ENCODE data around the gene ADRA1B.
"Not testable (repeated sequence)": the region's sequence is repeated elsewhere in the genome, so short reads cannot be mapped to it uniquely, and the experiment has no call there.

ADRA1B gene

DNA sequence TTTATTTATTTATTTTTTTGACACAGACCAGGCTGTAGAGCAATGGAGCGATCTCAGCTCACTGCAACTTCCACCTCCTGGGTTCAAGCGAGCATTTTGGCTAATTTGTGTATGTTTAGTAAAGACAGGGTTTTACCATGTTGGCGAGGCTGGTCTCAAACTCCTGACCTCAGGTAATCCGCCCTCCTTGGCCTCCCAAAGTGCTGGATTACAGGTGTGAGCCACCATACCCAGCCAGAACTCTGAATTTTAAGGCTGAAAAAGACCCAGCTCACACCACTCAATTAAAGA lies 49.5 kb downstream of the ADRA1B start:
- DNase-seq (ENCODE audit: low read depth in 2 of 2): not testable (repeated sequence)

DNA sequence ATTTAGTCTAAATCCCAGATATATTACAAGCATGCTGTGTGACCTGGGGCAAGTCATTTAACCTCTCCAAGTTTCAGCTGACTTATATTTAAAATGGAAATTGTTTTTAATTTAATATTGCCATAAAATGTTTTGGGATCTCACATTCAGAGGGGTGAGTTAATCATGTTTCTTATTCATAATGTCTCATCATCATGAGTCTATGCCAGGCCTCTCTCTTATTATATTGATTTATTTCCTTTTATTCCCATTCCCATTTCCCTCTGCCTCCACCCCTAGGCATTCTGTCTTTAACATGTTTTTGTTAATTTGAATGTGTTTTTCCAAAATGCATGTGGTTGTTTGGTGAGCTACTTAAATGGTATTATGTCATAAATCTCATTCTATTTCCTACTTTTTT lies 53.7 kb downstream of the ADRA1B start:
- no peak for DNase-seq (ENCODE audit: low read depth in 2 of 2)

DNA sequence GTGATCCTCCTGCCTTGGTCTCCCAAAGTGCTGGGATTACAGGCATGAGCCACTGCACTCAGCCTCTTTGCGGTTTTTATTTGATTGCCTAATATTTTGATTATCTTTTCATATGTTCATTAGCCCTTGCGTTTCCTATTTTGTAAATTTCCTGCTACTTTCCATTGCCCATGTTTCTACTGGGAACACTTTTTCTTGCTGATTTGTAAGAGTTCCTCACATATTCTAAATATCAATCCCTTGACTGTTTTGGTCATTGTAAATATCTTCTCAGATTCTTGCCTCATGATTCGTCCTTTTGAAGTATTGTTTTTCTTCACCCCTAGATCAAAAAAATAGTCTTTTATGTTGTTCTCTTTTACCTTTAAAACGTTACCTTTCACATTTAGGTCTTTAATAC lies 54.8 kb downstream of the ADRA1B start:
- no peak for DNase-seq (ENCODE audit: low read depth in 2 of 2)

DNA sequence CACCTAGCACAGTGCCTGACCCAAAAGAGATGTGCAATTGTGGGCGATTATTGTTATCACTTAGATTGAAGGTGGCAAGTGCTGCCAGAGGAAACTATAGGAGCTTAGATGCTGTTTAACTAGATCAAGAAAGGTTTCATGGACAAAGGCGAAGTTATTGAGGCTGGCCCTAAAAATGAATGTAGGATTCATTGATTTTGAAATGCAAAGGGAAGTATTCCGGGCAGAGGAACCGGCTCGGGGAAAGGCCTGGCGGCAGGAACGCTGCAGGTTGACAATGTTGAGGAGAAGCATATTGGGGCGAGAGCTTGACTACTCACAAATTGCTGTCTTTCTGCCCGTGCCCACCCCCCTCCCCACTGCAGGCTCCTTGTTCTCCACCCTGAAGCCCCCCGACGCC lies 55.2 kb downstream of the ADRA1B start:
- no peak for DNase-seq (ENCODE audit: low read depth in 2 of 2)

DNA sequence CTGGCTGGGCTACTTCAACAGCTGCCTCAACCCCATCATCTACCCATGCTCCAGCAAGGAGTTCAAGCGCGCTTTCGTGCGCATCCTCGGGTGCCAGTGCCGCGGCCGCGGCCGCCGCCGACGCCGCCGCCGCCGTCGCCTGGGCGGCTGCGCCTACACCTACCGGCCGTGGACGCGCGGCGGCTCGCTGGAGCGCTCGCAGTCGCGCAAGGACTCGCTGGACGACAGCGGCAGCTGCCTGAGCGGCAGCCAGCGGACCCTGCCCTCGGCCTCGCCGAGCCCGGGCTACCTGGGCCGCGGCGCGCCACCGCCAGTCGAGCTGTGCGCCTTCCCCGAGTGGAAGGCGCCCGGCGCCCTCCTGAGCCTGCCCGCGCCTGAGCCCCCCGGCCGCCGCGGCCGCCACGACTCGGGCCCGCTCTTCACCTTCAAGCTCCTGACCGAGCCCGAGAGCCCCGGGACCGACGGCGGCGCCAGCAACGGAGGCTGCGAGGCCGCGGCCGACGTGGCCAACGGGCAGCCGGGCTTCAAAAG lies 55.7 kb downstream of the ADRA1B start:
- DNase-seq (ENCODE audit: low read depth in 2 of 2): no peak

DNA sequence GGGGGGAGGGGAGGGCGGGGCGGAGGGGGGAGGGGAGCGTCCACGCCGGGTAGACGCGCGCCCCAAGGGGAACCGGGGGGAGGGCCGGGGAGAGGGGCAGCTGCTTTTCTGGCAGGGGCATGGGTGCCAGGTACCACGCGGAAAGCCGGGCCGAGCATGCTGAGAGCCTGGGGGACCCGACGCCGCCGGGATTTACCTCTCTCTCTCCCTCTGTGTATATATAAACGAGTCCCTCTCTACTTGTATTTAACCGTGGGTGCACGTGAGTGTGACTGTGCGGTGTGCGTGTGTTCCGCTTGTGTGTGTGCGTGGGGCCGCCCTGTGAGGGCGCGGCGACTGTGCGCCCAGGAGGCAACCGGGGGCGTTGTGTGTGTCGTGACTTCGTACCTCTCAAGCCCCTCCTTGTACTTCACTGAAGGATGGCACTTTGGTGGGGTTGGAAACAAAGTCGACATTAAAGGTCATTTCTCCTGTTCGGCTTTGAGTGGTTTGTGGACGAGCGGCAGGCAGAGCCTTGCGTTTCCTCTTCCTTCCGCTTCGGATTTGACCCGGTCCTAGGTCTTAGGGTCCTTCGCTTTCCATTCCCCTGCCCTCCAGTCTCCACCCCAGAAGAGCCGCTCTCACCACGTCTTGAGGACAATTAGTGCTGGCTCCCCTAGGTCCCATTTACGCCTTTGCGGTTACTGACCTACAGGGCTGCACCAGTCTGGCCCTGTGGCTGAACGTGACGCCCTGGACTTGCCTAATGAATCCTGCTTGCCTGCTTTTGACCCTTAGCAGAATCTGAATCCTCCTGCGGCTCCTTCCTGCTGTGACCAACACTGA lies 56.5 kb downstream of the ADRA1B start:
- no peak for DNase-seq (ENCODE audit: low read depth in 2 of 2)

DNA sequence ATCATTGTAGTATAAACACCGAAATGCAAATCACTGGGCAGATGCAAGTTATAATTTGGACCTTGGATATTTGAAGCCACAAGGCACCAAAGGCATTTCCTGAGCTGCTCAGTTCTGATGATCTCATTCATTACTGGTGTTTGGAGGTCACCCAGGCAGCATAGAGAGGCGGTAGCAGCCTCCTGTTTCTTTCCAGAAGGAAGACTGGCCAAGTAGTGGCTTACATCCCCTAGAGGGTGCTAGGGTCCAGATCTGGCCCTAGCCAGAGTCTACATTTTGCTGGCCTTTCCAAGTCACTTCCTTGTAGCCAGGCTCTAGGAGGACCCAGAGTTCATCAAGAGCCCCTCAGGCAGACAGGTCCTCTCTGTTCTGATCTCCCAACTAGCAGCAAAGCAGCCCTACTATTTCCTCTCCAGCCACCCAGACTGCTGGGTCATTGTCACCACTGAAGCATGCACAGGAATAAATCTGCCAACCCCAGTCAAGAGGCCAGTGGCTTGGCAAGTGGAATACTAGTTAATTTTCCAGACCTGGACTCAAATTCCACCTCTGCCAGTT lies 59.3 kb downstream of the ADRA1B start:
- no peak for DNase-seq (ENCODE audit: low read depth in 2 of 2)

DNA sequence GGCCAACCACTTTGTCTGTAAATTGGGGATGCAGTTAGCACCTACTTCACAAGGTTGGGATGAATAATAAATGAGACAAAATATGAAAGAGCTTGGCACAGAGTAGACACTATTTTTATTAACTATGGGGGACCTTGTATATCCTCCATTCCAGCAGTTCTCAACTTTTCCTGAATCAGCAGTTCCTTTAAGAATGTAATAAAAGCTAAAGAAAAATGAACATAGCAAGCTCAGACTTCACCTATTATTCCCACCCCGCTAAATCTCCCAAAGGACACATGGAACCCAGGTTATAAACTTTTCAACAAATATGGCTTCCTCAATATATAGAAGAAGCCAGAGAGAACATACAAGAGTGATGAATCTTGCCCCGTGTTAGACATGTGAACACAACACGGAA lies 60.6 kb downstream of the ADRA1B start:
- no peak for DNase-seq (ENCODE audit: low read depth in 2 of 2)

DNA sequence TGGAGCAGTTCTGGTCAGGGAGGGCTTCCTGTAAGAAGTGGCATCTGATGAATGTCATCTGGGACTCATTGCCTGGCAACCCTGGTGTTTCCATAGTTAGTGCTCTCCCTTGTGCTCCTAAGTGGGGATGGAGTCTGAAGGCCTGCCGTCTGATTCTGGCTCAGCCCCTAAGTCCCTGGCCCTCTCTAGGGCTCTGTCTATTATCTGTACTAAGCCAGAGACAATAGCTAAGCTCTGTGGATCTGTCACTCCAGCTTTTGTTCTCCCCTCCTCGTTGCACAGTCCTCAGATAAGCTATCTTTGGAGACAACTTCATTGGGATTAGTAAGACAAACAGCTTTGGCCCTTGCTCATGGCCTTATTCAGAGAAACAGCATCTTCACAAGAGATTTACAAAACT lies 62.1 kb downstream of the ADRA1B start:
- DNase-seq (ENCODE audit: low read depth in 2 of 2): no peak

DNA sequence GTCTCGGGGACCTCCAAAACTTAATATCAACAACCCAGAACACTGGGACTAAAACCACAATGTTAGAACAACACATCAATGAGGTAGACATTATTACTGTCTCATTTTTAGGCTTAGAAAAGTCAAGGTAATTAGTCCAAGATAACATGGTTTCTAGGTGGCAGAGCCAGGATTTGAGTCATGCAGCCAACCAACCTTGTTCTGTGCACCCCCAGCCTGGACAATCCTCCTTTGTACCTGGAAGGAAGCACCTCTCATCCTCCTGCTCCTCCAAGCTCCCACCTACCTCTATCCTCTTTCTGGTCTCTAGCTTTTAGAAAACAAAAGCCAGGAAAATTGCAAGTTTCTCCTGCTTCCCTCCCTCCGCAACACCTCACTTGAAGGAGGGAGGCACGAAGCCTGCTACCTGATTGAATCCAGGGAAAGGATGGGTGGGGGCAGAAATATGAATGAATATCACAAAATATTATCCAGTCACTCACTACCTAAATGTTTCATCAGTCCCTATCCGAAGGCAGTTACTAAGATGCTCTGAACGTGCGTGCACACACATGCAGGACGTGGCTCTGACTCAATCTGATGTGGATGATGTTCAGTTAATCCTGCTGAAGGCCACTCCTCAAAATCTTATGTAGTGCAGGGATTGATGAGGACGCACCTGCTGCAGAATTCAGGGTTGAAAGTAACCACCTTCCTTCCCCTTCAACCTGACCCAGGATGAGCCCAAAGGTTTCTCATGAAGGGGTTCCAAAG lies 66.3 kb downstream of the ADRA1B start:
- no peak for DNase-seq (ENCODE audit: low read depth in 2 of 2)

DNA sequence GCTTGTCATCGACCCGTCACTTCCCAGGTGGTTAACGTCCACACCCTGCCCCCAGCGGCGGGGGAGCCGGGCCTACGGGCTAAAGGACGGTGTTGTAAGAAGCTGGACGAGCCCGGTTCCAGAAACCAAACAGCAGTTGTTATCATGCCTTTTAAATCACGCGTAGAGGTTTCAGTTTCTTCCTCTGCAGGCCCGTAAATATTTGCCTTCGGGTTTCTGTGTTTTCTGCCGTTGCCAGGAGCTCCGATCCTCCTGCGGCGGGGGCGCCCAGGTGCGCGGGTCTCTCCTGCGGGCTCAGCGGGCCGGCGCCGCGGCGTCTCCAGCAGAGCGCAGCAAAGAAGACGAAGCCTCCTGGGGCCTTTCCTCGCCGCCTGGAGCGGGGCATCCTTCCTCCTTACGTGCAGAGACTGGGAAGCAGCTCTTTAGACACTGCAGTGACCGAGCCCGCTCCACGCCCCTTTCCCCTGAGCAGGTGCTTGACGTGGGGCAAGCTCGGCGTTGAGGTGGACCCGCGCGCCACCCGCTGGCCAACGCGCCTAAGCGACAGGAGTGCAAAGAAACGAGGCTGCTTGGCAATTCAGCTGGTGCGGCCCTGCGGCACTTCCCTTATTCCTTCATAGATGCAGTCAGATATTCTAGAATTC lies 70.9 kb downstream of the ADRA1B start:
- peak; percentile 50 to 60 for DNase-seq (ENCODE audit: low read depth in 2 of 2)

DNA sequence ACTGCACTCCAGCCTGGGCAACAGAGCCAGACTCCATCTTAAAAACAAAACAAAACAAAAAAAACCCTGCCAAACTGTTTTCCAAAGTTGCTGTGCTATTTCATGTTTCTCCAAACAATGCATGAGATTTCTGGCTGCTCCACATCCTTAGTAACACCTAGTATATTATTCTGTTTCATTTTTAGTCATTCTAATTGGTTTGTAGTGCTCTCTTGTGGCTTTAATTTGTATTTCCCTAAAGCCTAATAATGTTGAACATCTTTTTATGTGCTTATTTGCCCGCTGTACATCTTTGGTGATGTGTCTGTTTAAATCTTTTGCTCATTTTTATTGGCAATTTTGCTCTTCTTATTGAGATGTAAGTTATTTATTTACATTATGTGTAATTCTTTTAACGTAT lies 74.2 kb downstream of the ADRA1B start:
- no peak for DNase-seq (ENCODE audit: low read depth in 2 of 2)

DNA sequence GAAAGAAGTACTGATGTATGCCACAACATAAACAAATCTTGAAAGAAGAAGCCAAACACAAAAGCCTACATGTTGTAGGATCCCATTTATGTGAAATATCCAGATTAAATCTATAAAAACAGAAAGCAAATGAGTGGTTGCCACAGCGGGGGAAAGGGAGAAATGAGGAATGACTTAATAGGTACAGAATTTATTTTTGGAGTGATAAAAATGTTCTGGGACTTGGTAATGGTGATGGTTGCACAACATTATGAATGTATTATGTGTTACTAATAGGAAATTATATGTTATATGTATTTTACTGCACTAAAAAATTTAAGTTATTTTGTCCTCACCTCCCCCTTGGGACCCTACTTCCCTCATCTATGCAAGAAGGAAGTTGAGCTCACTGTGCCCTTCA lies 76.3 kb downstream of the ADRA1B start:
- DNase-seq (ENCODE audit: low read depth in 2 of 2): no peak

DNA sequence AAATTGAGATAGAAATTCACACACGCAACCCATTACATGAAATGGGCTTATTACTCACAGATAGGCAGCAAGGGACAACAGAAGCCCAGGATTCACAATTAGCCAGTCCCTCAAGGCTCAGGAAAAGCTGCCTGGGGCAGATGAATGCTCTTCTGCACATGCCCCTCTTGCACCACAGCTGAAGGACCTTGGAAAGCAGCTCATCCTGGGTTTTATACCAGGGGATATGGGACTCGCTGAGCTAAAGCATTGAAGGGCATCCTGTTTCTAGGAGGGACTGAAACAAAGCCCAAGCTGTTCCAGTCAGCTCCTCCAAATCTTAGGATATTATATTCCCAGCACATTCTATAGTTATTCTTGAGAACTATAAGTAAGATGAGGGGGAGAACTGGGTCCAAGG lies 76.9 kb downstream of the ADRA1B start:
- DNase-seq (ENCODE audit: low read depth in 2 of 2): no peak

DNA sequence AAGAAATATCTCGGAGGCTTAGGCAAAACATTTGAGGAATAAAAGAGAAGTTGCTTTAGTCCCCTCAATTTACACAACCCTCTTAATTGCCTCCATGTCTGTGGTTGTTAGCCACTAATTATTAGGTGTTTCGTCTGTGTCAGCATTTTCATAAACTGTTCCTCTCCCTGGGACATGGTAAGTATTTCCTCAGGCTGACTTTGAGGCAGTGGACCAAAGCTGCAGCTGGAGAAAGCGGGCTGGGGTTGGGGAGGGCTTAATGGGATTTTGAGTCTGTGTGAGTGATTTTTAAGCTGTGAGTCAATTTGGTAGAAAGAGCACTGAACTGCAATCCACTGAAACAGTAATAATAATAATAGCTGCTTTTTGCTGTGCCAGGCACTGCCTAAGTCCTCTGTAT lies 79.6 kb downstream of the ADRA1B start:
- DNase-seq (ENCODE audit: low read depth in 2 of 2): no peak

DNA sequence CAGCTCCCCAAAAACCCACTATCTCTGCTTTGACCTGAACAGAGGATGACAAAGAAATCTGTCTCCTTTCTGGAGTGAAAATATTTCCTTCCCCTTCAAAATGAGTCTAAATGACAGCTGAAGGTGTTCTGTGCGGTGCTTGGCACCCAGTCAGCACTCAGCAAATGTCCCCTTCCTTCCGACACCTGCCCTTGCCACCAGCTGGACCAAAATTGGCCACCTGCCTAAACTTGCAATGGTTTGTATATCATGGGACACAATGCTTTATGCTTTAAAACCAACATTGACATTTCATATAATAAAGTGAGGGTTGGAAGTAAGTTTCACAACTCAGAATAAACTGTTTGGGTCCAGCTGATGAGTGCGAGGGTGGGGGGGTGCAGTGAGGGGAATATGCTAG lies 85.2 kb downstream of the ADRA1B start:
- no peak for DNase-seq (ENCODE audit: low read depth in 2 of 2)

DNA sequence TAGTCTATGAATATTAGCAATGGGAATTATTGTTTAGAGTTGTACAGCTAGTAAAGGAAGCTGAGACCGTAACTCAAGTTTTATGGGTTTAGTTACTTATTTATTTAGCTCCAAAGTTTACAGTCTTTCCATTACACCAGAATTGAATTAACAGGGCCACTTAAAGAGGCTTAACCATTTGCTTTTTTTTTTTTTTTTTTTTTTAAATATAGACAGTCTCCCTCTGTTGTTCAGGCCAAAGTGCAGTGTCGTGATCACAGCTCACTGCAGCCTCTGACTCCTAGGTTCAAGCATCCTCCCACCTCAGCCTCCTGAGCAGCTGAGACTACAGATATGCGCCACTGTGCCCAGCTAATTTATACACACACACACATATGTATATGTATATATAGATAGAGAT lies 91.2 kb downstream of the ADRA1B start:
- no peak for DNase-seq (ENCODE audit: low read depth in 2 of 2)

DNA sequence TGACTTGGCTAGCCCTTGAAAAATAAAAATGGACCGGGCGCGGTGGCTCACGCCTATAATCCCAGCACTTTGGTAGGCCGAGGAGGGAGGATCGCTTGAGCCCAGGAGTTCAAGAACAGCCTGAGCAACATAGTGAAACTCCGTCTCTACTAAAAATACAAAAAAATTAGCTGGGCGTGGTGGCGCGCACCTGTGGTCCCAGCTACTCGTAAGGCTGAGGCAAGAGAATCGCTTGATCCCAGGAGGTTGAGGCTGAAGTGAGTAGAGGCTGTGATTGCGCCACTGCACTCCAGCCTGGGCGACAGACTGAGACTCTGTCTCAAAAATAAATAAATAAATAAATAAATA lies 92.2 kb downstream of the ADRA1B start:
- not testable (repeated sequence) for DNase-seq (ENCODE audit: low read depth in 2 of 2)

DNA sequence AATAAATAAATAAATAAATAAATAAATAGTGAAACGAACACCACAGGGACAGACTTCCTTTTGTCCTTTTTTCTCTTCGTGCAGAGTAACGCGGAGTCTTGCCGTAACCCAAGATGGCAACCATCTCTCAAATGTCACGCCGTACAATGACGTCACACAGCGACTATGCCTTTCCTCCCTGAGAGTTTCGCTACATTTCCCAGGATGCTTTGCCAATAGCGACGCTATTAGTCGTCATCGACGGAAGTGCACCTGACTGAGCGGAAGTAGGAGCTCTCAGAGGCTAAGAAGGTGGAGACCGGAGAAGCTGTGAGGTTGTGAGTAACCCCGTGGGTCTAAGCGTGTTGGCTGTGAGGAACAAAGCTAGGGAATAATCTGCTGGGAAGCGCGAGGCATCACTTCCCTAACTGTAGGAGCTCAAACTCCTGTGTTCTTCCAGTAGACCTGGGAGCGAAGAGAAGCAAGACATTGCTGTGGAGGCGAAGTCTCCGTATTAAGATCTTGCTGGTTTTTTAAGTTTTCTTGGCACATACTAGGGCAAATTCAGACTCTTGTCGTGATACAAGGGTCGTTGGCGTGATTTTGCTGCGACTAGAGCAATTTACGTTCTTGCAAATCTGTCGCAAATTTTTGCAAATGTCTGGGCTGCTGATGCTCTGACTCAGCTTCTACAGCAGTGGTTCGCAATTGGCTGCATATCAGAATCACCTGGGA lies 92.8 kb downstream of the ADRA1B start, which contains the start of gene TTC1:
TSS of gene TTC1 (plus strand) at position 263 of the 714 bp plus-strand sequence. CDS start 1,390 bp downstream, outside the sequence.
- peak; percentile 83 to 95 for DNase-seq (ENCODE audit: low read depth in 2 of 2)

DNA sequence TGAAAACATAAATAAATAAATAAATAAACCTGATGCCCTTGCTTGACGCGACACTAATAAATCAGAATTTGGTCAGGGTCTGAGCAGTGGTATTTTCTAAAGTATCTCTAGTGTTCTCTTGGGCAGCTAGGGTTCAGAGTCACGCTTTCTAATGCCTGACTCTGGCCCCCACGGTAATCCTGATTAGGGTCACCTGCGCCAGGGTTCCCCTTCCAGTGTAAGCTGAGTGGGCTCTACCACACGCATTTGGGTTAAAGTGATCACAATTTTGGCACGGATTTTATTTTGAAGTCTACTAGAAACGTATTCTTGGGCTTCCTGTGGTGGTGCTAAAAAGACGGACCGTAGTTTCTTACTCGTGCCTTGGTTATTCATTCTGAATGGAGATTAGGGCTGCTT lies 93.3 kb downstream of the ADRA1B start:
- no peak for DNase-seq (ENCODE audit: low read depth in 2 of 2)

DNA sequence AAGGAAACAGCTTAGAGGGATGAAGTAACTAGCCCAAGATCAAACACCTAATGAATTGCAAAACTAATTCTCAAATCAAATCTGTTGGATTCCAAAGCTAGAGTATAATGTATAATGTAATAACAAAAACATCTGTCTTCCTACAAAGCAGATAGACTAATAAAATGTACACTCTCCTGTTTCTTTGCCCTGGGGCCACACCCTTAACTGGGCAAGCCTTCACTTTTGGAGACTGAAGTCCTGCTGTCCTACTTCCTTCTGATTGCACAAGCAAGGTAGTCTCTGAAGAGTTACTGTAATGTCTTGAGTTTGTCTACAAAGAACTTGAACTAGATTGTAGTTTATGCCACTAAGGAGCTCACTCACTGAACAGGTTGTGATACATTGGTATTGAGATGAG lies 95.2 kb downstream of the ADRA1B start:
- DNase-seq (ENCODE audit: low read depth in 2 of 2): no peak

DNA sequence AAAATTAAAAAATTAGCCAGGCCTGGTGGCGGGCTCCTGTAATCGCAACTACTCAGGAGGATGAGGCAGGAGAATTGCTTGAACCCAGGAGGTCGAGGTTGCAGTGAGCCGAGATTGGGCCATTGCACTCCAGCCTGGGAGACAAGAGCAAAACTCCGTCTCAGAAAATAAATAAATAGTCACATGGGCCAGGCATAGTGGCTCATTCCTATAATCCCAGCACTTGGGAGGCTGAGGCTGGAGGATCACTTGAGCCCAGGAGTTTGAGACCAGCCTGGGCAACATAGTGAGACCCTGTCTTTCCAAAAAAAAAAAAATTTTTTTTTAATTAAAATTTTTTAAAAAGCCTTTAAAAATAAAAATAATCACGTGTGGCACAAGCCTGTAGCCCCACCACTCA lies 97.9 kb downstream of the ADRA1B start:
- not testable (repeated sequence) for DNase-seq (ENCODE audit: low read depth in 2 of 2)

Data from stimulated activated CD8-positive, alpha-beta memory T cell treated with anti-CD3 and anti-CD28 coated beads, Interleukin-7, amount 100 ng/mL, for 4 hours (primary cell).